GM03348 (cell line): ENCODE measurements around the gene FAM227B.
"Not testable (repeated sequence)": the region's sequence is repeated elsewhere in the genome, so short reads cannot be mapped to it uniquely, and the experiment has no call there.

Experiments
- DNase-seq: peaks from one replicate; pipeline ENCODE4 v3.0.0; 2012; ENCODE audit warnings: low spot score

The FAM227B gene

DNA sequence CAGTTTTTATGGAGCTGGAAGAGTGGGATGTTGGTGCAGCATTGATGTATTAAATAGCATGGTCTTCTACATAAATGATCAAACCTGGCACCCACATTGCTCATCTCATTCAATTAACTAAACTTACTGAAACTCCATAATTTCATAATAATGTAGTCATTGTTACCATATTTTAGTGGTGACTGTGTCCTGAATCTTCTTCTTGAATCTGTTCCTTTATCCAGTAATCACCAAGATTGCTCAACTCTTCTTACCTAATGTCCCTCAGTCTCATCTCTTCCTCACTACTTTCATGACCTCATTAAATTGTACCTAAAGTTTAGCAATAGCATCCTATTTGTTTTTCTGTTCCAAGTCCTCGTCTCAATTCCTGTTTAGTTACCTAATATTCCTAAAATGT is 127.8 kb downstream of the FAM227B start:
- DNase-seq = peak; percentile 42

- DNase-seq = no peak
These were observed 128.5 kb downstream of the FAM227B start for GRCh38 chr15:49492151-49492550.

GRCh38 chr15:49490966-49491365 is 129.7 kb downstream of the FAM227B start:
- DNase-seq = peak; percentile 11

DNA sequence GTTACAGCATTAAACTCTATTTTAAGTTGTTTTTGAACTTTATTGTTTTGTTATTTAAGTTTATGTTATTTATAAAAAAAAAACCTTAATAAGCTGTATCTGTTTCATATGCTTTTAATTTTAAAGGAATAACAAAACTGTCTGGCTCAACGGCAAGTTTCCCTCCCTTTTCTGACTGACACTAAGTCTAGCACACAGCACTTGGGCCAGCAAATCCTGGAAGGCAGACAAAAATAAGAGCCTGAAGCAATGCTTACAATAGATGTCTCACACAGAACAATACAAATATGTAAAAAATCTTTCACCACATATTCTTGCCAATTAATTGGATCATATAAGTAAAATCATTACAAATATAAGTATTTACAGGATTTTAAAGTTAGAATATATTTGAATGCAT is 135.2 kb downstream of the FAM227B start:
- not testable (repeated sequence) for DNase-seq

GRCh38 chr15:49478982-49479381 is 141.6 kb downstream of the FAM227B start:
- DNase-seq = not testable (repeated sequence)

DNA sequence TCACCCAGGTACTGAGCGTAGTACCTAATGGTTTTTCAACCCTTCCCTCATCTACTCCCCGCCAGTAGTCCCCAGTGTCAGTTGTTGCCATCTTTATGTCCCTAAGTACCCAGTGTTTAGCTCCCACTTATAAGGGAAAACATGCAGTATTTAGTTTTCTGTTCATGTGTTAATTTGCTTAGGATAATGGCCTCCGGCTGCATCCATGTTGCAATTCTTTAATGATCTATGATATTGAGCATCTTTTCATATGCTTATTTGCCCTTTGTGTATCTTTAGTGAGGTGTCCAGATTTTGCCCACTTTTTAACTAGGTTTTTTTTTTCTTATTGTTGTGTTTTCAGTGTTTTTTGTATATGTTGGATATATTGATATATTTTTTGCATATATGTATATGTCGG is 142.6 kb downstream of the FAM227B start:
- DNase-seq = not testable (repeated sequence)

GRCh38 chr15:49473031-49473430 is 147.6 kb downstream of the FAM227B start:
- DNase-seq = no peak

DNA sequence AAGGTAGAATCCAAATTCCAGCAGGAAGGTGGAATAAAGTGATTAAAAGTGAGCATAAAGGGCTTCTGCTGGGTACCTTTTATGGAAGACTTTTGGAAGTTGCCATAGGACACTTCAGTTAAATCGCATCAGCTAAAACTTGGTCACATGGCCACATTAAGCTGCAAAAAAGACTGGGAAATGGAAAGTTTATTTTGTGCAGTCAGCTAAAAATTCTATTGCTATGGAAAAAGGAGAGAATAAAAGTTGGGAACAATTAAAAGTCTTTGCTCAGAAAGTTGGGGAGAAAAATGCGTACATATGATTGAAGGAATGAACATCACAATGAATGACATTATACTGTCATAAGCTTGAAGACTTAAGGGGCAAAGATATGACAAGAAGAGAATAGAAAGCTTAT is 148.3 kb downstream of the FAM227B start:
- no peak for DNase-seq

DNA sequence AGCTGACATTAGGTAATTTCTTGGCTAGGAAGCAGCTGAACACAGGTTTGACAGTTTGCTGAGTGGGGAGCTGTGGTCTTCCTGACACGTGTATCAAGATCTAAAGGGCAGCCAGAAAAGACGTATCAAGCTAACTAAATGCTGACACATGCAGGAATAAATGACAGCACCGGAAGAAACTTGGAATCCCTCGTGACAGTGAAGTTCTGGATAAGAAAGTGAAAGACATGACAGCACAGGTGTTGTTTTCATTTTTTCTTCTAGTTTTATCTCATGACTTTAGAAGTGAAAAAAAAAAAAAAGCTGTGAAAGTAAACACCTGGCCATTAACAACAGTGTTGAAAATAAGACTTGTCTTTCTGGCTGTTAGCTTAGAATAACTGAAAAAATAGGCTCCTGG is 148.9 kb downstream of the FAM227B start:
- no peak for DNase-seq

DNA sequence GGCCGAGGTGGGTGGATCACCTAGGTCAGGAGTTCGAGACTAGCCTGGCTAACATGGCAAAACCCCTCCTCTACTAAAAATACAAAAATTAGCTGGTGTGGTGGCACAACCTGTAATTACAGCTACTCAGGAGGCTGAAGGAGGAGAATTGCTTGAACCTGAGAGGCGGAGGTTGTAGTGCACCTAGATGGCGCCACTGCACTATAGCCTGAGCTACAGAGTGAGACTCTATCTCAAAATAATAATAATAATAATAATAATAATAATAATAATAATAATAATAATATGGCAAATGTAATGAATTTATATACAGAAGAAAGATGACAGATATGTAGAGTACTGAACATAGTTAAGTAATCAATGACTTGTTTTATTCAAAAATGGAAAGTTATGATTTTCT is 149.4 kb downstream of the FAM227B start:
- not testable (repeated sequence) for DNase-seq

DNA sequence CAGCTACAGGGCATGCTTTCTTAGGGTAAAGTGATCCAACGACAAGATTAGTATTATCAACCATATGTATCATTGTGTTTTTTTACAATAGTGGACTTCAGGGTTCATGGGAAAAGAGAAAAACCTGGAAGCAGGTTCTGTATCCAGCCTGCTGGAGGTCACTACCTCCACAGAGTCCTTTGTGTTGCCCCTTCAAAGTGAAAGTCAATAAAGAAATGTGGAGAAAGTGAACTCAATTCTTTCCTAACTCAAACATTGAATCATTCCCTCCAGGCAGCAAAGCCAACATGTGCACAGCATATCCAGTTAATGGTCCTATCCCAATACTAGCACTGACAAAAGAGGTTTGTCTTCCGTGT is 152.2 kb downstream of the FAM227B start:
- DNase-seq = peak; percentile 40

- peak; percentile 14 for DNase-seq
These were observed 152.7 kb downstream of the FAM227B start for GRCh38 chr15:49467746-49468480.

GRCh38 chr15:49466119-49466518 is 154.5 kb downstream of the FAM227B start:
- no peak for DNase-seq

DNA sequence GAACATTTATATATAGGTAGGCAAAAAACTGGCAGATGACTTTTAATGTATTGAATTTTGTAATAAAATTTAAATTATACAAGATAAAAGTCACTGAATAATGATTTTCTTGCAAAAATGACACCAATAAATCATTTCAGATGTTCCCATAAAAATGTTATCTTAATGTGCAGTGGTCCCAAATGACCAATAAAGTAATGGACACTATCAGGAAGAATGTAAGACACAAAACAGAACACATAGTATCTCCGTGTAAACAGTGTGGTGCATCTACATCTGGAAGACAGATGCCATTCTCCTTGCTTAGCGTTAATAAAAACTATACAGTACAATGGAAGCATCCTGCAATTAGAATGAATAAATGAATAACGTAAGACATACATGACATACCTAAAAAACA is 156.1 kb downstream of the FAM227B start:
- DNase-seq = no peak

GRCh38 chr15:49462232-49462844 is 158.3 kb downstream of the FAM227B start:
- DNase-seq = peak; percentile 10

DNA sequence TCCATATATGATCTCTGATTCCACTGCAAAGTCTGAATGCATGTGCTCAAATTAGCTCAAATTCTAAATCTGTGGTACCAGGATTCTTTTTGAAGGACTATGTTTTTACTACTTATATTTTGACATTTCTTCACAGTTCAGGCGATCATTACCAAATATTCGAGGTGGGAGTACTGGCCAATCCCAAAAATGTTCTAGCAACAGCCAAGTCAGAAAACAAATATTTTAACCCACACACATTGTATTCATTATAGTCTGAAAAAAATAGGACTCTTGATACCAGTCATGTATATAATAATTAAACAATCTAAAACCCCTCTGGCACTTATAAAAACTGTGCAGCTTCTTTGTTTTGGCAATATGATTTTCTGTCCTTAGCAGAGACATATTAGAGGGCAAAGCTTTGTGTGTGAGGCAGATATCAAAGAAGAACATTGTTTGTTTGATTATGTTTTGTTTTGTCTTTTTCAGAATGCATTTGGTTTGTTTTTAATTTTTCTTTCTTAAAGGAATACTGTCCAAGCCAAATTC is 160.1 kb downstream of the FAM227B start:
- peak; percentile 13 for DNase-seq

- DNase-seq = no peak
These were observed 162.5 kb downstream of the FAM227B start for GRCh38 chr15:49458145-49458544.

- no peak for DNase-seq
These were observed 164.5 kb downstream of the FAM227B start for GRCh38 chr15:49456166-49456565.

GRCh38 chr15:49452595-49452994 is 168.0 kb downstream of the FAM227B start:
- no peak for DNase-seq

GRCh38 chr15:49441816-49442215 is 178.8 kb downstream of the FAM227B start:
- DNase-seq = no peak

GRCh38 chr15:49441356-49441755 is 179.3 kb downstream of the FAM227B start:
- DNase-seq = no peak

GRCh38 chr15:49439678-49440395 is 180.8 kb downstream of the FAM227B start:
- no peak for DNase-seq
